Activated CD4-positive, alpha-beta T cell treated with anti-CD3 and anti-CD28 coated beads, Interleukin-10, Interleukin-2, amounts not matched to agents 100 ng/mL and 50 ng/mL, durations not matched to agents 16 hours and 8 hours (primary cell): ENCODE results near the gene MYZAP.

Experiments used
- DNase-seq: peaks from one replicate; pipeline ENCODE4 v3.0.0-alpha.2; 2020

MYZAP gene

GRCh38 chr15:57665939-57666338 lies 74.2 kb downstream of the MYZAP start:
- no peak for DNase-seq

- DNase-seq = no peak
These were observed 75.6 kb downstream of the MYZAP start for GRCh38 chr15:57667171-57667849.

GRCh38 chr15:57668016-57668415 lies 76.3 kb downstream of the MYZAP start:
- DNase-seq = no peak

- DNase-seq = no peak
These were observed 79.9 kb downstream of the MYZAP start for GRCh38 chr15:57671636-57672035.

GRCh38 chr15:57675481-57676181 lies 83.9 kb downstream of the MYZAP start:
- DNase-seq = no peak

- no peak for DNase-seq
These were observed 84.9 kb downstream of the MYZAP start for GRCh38 chr15:57676585-57676984.

GRCh38 chr15:57677204-57677603 lies 85.5 kb downstream of the MYZAP start:
- DNase-seq = no peak

- DNase-seq = no peak
These were observed 88.3 kb downstream of the MYZAP start for GRCh38 chr15:57680021-57680420.

- no peak for DNase-seq
These were observed 89.3 kb downstream of the MYZAP start for GRCh38 chr15:57681011-57681410.

GRCh38 chr15:57683481-57683880 lies 91.8 kb downstream of the MYZAP start:
- DNase-seq = no peak

GRCh38 chr15:57684491-57685151 lies 92.9 kb downstream of the MYZAP start:
- no peak for DNase-seq

GRCh38 chr15:57685306-57686095 lies 93.8 kb downstream of the MYZAP start:
- no peak for DNase-seq

GRCh38 chr15:57686657-57687056 lies 95.0 kb downstream of the MYZAP start:
- DNase-seq = no peak

- DNase-seq = no peak
These were observed 98.8 kb downstream of the MYZAP start for GRCh38 chr15:57690341-57690966.

GRCh38 chr15:57691082-57691481 lies 99.4 kb downstream of the MYZAP start:
- DNase-seq = no peak

- DNase-seq = no peak
These were observed 101.0 kb downstream of the MYZAP start for GRCh38 chr15:57692709-57693108.

GRCh38 chr15:57694279-57694678 lies 102.6 kb downstream of the MYZAP start:
- no peak for DNase-seq

GRCh38 chr15:57696146-57696545 lies 104.4 kb downstream of the MYZAP start:
- DNase-seq = no peak

- DNase-seq = no peak
These were observed 105.9 kb downstream of the MYZAP start for GRCh38 chr15:57697588-57697987.

- no peak for DNase-seq
These were observed 106.5 kb downstream of the MYZAP start for GRCh38 chr15:57698243-57698642.

- no peak for DNase-seq
These were observed 107.3 kb downstream of the MYZAP start for GRCh38 chr15:57698991-57699390.

GRCh38 chr15:57703387-57703786 lies 111.7 kb downstream of the MYZAP start:
- DNase-seq = peak; percentile 8

GRCh38 chr15:57704441-57704840 lies 112.7 kb downstream of the MYZAP start:
- no peak for DNase-seq
